ENCODE results near the gene AFAP1.

AFAP1 gene

GRCh38 chr4:7757501-7758471, 181.9 kb downstream of the AFAP1 start:
- DNase-seq (ENCODE audit: low read depth, low spot score), result no peak

GRCh38 chr4:7756561-7757355, 182.9 kb downstream of the AFAP1 start:
- no peak for DNase-seq (ENCODE audit: low read depth, low spot score)

GRCh38 chr4:7756071-7756470, 183.6 kb downstream of the AFAP1 start:
- DNase-seq (ENCODE audit: low read depth, low spot score), result no peak

GRCh38 chr4:7755561-7755960, 184.1 kb downstream of the AFAP1 start:
- no peak for DNase-seq (ENCODE audit: low read depth, low spot score)

- DNase-seq (ENCODE audit: low read depth, low spot score), result no peak
Observed at GRCh38 chr4:7754565-7755262, 184.9 kb downstream of the AFAP1 start.

- DNase-seq (ENCODE audit: low read depth, low spot score), result no peak
Observed at GRCh38 chr4:7753931-7754465, 185.7 kb downstream of the AFAP1 start.

DNA sequence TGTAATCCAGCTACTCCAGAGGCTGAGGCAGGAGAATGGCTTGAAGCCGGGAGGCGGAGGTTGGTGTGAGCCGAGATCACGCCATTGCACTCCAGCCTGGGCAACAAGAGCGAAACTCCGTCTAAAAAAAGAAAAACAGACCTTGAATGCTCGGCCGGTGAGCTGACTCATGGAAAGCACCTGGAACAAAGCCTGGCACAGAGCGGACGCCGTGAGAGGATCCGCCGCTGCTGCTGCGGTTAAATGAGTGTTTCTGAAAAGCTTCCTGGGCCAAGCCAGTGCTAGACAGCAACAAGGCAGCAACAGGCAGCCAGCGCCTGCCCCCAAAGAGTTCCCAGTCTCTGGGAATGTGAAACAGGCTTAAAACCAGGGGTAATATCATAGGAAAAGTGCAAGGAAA, 186.4 kb downstream of the AFAP1 start:
- no peak for DNase-seq (ENCODE audit: low read depth, low spot score)

- no peak for DNase-seq (ENCODE audit: low read depth, low spot score)
Observed at GRCh38 chr4:7752649-7753048, 187.0 kb downstream of the AFAP1 start.

- no peak for DNase-seq (ENCODE audit: low read depth, low spot score)
Observed at GRCh38 chr4:7750972-7751371, 188.7 kb downstream of the AFAP1 start.

GRCh38 chr4:7750523-7750922, 189.1 kb downstream of the AFAP1 start:
- DNase-seq (ENCODE audit: low read depth, low spot score), result no peak

- DNase-seq (ENCODE audit: low read depth, low spot score), result no peak
Observed at GRCh38 chr4:7747566-7747965, 192.1 kb downstream of the AFAP1 start.

GRCh38 chr4:7747062-7747385, 192.6 kb downstream of the AFAP1 start:
- DNase-seq (ENCODE audit: low read depth, low spot score), result no peak

- no peak for DNase-seq (ENCODE audit: low read depth, low spot score)
Observed at GRCh38 chr4:7746351-7747061, 193.2 kb downstream of the AFAP1 start.

DNA sequence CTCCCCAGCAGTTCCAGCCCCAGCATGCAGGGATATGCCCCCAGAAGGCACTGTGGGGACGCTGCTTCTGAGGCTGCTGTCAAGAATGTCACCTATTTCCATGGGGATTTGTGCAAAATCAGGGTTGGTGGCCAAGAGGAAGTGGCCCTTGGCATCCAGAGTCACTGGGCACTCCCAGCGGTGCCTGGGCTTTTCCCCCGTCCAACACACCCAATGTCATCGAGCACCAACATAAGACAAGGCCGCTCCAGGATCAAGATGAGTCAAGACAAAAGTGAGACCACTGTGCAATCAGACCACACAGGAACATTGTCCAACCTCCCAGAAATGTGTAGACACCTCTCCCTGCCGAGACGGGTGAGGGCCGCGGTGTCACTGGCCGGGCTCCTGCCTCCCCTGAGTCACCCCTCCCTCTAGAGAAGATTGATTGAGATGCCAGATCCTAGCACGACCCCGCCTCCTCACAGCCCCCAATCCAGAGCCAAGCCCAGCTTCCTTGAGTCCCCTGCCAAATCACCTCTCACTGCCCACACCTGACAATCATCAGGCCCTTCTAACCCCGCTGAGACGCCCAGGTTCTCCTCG, 194.3 kb downstream of the AFAP1 start:
- DNase-seq (ENCODE audit: low read depth, low spot score), result no peak

- DNase-seq (ENCODE audit: low read depth, low spot score), result no peak
Observed at GRCh38 chr4:7744142-7744804, 195.4 kb downstream of the AFAP1 start.

GRCh38 chr4:7742807-7743280, 196.8 kb downstream of the AFAP1 start:
- no peak for DNase-seq (ENCODE audit: low read depth, low spot score)

DNA sequence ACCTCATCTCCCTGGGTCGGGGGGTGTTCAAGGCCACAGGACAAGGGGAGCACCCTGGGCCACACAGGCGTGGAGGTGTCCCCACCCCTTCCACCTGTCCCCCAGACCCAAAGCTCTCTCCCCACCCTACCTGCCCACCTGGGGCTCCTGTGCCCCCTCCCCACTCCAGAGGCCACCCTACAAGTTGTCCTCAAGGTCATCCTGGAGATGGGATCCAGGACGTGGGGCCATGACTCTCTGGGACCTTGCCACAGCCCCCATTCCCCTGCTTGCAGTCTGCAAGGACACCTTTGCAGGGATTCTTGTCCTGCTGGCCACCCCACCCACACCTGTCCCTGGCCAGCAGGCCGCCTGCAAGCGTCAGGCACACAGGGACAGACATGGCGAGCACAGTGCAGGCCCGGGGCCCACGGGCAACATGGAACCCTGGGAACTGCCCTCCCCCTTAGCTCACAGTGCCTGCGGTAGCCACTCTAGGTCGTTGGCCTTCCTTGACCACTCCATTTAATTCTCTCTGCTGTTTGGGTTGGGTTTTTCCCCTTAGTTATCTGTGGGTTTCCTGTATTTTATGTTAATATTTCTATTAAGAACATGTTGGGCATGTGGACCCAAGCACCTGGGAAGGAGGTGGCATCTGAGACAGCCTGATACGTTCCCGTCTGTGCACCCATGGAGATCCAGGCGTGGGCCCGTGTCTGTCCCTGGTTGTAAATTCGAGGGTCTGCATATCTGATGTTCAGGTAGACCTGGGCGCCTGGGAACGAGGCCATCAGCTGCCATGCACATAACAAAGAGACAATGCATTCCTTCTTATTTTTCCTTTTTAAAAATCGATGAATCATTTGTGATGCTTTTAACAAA, 197.5 kb downstream of the AFAP1 start:
- no peak for DNase-seq (ENCODE audit: low read depth, low spot score)

DNA sequence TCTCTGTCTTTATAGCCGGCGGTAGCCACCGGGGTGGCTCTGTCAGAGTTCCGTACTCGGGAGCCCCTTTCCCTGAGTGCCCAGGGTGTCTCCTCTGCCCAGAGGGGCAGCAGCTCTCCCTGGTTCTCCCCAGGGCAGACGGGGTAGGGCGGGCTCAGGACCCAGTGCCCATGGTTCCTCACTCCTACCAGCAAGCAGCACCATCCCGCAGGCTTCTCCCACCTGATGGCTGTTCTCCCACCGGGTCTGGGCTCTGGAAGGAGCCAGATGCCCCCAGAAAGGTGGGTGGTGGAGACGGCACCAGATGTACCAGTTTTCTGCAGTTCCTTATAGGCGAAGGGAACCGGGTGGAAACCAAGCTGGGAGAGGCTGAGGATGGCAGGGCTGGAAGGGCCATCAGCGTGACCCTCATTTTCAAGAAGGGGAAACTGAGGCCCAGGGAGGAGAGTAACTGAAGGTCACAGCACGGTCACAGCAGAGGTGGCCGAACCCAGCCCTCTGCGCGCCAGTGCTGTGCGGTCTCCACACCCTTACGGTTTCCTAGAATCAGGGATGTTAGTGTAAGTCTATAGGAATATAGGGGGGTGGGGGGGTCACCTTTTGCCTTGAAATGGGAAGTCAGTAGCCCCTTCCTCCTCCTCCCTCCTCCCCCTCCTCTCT, 198.7 kb downstream of the AFAP1 start:
- no peak for DNase-seq (ENCODE audit: low read depth, low spot score)
